NT2/D1 (cell line): ENCODE data around the gene FRMD4B.

ENCODE experiments used
- DNase-seq: peaks from one replicate; pipeline ENCODE4 v3.0.0-alpha.2; 2011; ENCODE audit warnings: low read depth, low spot score
- H3K27me3 ChIP-seq: 2 replicates; pipeline ENCODE4 v1.6.0; 2011; ENCODE audit warnings: mild to moderate bottlenecking; ENCODE audit not compliant: insufficient read length, insufficient read depth
- H3K36me3 ChIP-seq: 2 replicates; pipeline ENCODE4 v1.6.1; 2011; ENCODE audit warnings: mild to moderate bottlenecking, low read length, mixed read lengths; ENCODE audit not compliant: insufficient read depth, insufficient read length
- H3K4me1 ChIP-seq: 2 replicates; pipeline ENCODE4 v1.5.1; 2011; ENCODE audit not compliant: insufficient read depth, insufficient read length
- H3K4me3 ChIP-seq: 2 replicates; pipeline ENCODE4 v1.5.1; 2011; ENCODE audit warnings: low read depth; ENCODE audit not compliant: insufficient read length
- H3K9ac ChIP-seq: 2 replicates; pipeline ENCODE4 v1.6.0; 2011; ENCODE audit warnings: low read depth; ENCODE audit not compliant: insufficient read length
- H3K9me3 ChIP-seq: 2 replicates; pipeline ENCODE4 v1.5.1; 2011; ENCODE audit warnings: mild to moderate bottlenecking, low read length; ENCODE audit not compliant: insufficient read depth
- SUZ12 ChIP-seq: IDR thresholded peaks from 2 replicates; pipeline ENCODE4 v1.6.1; 2011; ENCODE audit not compliant: insufficient read length, insufficient read depth; ENCODE audit errors: extremely low read depth
- YY1 ChIP-seq: IDR thresholded peaks from 2 replicates; pipeline ENCODE4 v1.6.1; 2011; ENCODE audit not compliant: insufficient read length, insufficient read depth
- ZNF274 ChIP-seq: IDR thresholded peaks from 2 replicates; pipeline ENCODE4 v1.6.1; 2011; ENCODE audit warnings: mild to moderate bottlenecking, low read depth, low read length

FRMD4B gene

GRCh38 chr3:69371816-69372215, 14.1 kb downstream of the FRMD4B start:
- Histone ChIP-seq H3K36me3 (no peaks in the 10 kb centered on the region), H3K27me3 (no peaks in the 10 kb centered on the region), H3K4me1 (no peaks in the 10 kb centered on the region), H3K9ac (no peak overlapping the region), H3K4me3 (no peak overlapping the region), H3K9me3 (no peaks in the 10 kb centered on the region)
- TF ChIP-seq YY1 (no peak), ZNF274 (no peak), SUZ12 (no peak)
- DNase-seq = no peak

GRCh38 chr3:69370901-69371301, 15.0 kb downstream of the FRMD4B start:
- no peaks in the 10 kb centered on the region for H3K9me3 ChIP-seq
- H3K4me1 ChIP-seq = no peaks in the 10 kb centered on the region
- H3K36me3 ChIP-seq = no peaks in the 10 kb centered on the region
- no peak overlapping the region for H3K4me3 ChIP-seq
- no peak overlapping the region for H3K9ac ChIP-seq
- H3K27me3 ChIP-seq = no peaks in the 10 kb centered on the region
- no peak for DNase-seq
- TF ChIP-seq ZNF274 = no peak
- no peak for TF ChIP-seq YY1
- TF ChIP-seq SUZ12 = no peak

GRCh38 chr3:69370156-69370883, 15.6 kb downstream of the FRMD4B start:
- no peak overlapping the region for H3K4me3 ChIP-seq
- H3K27me3 ChIP-seq = no peaks in the 10 kb centered on the region
- no peaks in the 10 kb centered on the region for H3K4me1 ChIP-seq
- H3K9me3 ChIP-seq = no peaks in the 10 kb centered on the region
- H3K9ac ChIP-seq = no peak overlapping the region
- no peak for DNase-seq
- no peak for TF ChIP-seq YY1
- TF ChIP-seq ZNF274 = no peak
- TF ChIP-seq SUZ12 = no peak
- no peaks in the 10 kb centered on the region for H3K36me3 ChIP-seq

GRCh38 chr3:69368129-69368741, 17.7 kb downstream of the FRMD4B start:
- no peaks in the 10 kb centered on the region for H3K36me3 ChIP-seq
- no peaks in the 10 kb centered on the region for H3K4me1 ChIP-seq
- H3K9ac ChIP-seq = no peak overlapping the region
- no peak for DNase-seq
- no peaks in the 10 kb centered on the region for H3K9me3 ChIP-seq
- no peaks in the 10 kb centered on the region for H3K27me3 ChIP-seq
- TF ChIP-seq YY1 (no peak), SUZ12 (no peak), ZNF274 (no peak)
- no peak overlapping the region for H3K4me3 ChIP-seq

GRCh38 chr3:69367586-69367985, 18.3 kb downstream of the FRMD4B start:
- TF ChIP-seq SUZ12 = no peak
- no peak for TF ChIP-seq ZNF274
- TF ChIP-seq YY1 = no peak
- no peaks in the 10 kb centered on the region for H3K9me3 ChIP-seq
- no peaks in the 10 kb centered on the region for H3K27me3 ChIP-seq
- no peak overlapping the region for H3K9ac ChIP-seq
- no peak for DNase-seq
- H3K4me3 ChIP-seq = no peak overlapping the region
- no peaks in the 10 kb centered on the region for H3K4me1 ChIP-seq
- H3K36me3 ChIP-seq = no peaks in the 10 kb centered on the region

DNA sequence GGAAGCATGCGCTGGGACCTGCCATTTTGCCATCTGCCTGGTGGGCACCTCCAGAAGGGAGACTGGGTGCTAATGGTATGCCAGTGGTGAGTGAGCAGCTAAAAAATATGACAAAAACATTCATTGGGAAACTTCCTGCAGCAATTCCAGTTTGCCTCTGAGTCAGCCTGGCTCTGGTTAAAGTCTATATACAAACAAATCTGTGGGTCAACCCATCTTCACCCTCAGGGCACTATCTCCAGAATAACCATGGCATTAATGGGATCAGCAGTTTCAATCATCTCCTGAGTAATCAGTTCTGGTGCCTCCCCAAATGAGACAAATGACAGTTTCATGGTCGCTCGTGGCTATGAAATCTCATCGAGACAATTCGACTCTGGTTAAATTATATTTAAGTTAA, 21.5 kb downstream of the FRMD4B start:
- TF ChIP-seq SUZ12 (no peak), YY1 (no peak), ZNF274 (no peak)
- Histone ChIP-seq H3K27me3 (no peaks in the 10 kb centered on the region), H3K4me3 (no peak overlapping the region), H3K36me3 (no peaks in the 10 kb centered on the region), H3K4me1 (no peaks in the 10 kb centered on the region), H3K9ac (no peak overlapping the region), H3K9me3 (no peaks in the 10 kb centered on the region)
- DNase-seq = no peak

DNA sequence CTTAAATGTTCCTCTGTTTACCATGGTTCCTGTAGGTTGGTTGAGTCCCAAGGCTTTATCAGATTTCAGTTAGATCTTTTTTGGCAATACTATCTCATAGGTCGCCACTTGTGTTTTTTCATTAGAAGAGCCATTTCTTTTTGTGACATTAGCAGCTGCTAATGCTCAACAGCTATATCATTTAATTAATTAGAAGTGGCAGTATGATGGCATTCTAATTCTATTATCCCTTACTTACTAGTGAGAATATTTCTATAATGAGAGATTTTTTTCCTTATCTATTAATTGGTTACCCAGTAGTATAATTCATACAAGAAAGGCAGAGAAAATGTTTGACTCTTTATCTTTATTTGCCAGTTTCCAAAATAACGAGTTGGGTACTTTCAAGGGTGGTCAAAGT, 25.2 kb downstream of the FRMD4B start:
- Histone ChIP-seq H3K9ac (no peak overlapping the region), H3K27me3 (no peaks in the 10 kb centered on the region), H3K36me3 (no peaks in the 10 kb centered on the region), H3K4me3 (no peak overlapping the region), H3K9me3 (peaks cover 9% of the 10 kb centered on the region; the same call in 1 of the 2 replicates), H3K4me1 (no peaks in the 10 kb centered on the region)
- no peak for DNase-seq
- TF ChIP-seq SUZ12 (no peak), ZNF274 (no peak), YY1 (no peak)
